NCI-H526 treated with DMSO at 0.1 percent for 48 hours (cell line): ENCODE data around the gene IL32.

Experiments used
- DNase-seq: peaks from one replicate; lab custom pipeline; 2025; lab: John Stamatoyannopoulos, UW

The IL32 gene

DNA sequence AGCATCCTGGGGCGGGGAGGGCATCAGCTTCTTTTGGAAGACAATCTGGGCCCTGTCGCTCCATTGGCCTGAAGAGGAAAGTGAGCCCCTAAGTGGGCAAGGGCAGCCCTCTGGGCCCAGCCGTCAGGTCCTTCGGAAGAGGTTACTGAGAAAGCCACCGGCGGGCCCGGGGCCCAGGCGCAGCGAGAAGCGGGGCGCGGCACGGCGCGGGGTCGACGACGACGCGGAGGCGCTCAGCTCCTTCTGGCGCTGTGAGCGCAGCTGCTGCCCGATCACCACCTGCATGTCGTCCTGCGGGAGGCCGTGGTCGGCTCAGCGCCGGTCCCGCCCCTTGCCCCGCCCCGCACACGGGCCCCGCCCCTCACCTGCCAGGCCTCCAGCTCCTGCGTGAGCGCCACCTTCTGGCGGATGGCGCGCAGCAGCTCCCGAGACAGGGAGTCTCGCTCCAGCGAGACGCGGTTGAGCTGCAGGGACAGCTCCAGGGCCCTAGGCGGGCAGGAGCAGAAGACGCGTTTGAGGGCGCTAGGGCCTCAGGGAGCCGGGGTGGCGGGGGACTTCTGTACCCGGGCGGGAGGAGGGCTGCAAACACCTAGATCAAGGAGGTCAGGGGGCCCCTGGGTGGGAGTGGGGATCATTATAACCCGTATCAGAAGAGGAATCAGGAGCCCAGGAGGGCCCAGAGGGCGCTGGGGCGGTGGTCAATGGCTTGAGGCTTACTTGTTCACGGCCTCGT is 37.3 kb upstream of the IL32 start:
- DNase-seq, result peak; percentile 27

DNA sequence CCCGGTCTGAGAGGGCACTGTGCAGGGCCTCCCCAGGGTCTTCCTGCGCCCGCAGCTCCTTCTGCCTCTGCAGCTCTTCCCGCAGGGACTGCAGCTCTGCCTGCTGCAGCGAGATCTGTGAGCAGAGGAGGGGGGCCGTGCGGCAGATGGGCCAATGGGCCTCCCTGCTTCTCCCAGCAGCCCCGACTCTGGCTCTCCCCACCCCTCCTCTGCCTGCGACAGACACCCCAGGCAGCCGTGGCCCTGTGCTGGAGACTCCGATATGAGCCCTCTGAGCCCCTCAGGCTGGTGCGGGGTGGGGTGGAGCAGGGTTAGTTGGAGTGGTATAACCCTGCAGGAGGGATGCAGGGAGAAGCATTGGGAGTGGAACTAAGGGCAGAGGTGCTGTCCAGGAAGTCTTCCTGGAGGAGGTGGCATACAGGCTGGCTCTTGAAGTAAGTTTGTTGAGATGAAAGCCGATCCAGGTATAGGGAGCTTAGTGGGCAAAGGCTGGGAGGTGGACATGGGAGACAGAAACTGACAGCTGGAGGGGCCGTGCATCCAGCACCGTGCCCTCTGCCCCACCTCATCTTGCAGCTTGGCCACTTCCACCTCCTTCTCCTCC is 36.6 kb upstream of the IL32 start:
- no peak for DNase-seq

DNA sequence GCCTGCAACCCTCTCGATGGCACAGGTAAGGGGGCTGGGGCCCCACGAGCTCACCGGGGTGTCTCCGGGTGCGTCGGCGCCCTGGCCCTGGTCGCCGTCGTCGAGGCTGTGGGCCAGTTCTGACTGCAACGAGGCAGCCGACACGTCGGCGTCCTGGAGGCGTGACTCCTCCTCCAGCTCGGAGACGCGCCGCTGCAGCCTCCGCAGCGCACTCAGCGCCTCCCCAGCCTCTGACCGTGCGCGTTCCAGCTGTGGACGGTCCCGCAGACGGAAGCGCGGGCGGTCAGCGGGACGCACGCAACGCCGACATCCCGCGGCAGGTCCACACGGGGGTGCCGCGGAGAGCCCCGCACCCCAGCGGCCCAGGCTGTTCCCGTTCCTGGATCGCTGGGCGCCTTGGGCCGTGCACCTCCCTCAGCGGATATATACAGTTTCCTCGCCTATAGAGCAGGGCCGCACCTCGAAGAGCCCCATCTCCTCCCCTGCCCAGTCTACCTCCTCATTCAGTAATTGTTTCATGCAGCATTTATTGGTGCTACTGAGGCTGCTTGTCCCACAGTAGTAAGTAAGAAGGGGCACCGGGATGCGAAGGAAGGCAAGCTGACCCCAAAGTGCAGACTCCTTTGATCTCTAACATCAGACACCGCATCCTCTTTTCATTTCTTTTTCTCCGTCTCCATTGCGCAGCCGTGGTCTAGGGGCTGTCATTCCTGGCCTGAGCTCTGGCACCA is 35.8 kb upstream of the IL32 start:
- no peak for DNase-seq

GRCh38 chr16:3030222-3031212 is 34.9 kb upstream of the IL32 start:
- DNase-seq, result no peak

GRCh38 chr16:3032624-3033023 is 32.8 kb upstream of the IL32 start:
- DNase-seq, result no peak

DNA sequence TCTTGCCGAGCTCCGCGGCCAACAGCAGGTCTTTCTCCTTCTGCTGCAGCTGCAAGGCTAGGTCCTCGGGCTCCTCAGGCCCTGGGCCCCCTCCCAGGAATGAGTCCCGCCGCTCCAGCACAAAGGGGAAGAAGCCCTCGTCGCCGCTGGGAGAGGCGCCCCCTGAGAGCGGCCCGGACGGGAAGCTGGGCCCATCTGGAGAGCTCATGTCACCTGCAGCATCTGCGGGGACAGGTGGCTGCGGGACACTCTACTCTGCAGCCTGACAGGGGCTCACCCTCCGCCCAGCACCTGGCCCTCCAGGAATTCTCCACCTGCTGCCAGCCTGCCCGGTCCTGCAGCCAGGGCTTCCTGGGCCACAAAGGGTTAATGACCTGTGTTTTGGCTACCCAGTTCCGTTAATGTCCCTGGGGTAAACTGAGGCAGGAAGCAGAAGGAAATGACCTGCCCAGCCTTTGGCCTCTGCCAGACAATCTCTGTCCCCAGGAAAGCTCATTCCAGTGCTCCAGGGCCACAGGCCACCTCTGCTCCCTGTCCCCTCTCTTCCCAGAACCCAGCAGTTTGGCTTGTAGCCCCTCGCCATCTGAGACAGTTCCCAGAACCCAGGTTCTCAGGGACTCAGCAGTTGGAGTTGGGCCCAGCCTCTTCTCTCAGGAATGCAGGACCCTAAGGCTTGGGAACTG is 30.0 kb upstream of the IL32 start:
- no peak for DNase-seq

DNA sequence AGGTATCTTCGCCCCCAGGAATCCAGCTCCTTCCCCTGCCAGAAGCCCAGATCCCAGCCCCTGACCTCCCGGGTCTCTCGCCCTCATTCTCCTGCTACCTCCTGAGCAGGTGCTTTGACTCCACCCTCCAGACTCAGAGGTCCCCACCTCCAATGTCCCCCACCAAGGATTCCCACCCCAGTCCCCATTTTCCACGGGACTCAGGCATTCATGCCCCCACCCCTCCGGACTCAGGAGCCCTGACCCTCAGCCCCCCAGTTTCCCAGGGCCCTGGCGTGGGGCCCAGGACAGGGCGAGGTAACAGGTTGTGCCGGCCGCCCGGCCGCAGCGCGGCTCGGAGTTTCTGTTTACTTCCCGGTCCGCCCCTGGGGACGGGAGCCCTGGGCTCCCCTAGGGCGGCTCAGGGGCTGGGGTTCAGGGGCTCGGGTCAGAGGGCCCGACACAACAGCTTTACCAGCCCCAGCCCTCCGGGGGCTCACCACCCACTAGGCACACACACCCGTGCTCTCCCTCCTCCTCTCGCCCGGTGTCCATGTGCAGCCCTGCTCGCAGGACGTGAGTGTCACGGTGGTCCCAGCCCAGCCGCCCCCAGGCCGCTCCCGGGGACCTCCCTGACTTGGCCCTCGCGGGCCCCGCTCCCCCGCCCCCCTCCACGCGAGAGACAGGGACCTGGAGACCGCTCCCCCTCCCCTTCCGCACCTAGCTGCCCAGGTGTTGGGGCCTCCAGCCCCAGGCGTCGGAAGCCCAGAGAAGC is 29.3 kb upstream of the IL32 start:
- no peak for DNase-seq

GRCh38 chr16:3036726-3037315 is 28.6 kb upstream of the IL32 start, which contains the start of gene BICDL2:
BICDL2 (minus strand) TSS chr16:3036944; CDS start chr16:3035496, 1,448 bp downstream.
- no peak for DNase-seq

DNA sequence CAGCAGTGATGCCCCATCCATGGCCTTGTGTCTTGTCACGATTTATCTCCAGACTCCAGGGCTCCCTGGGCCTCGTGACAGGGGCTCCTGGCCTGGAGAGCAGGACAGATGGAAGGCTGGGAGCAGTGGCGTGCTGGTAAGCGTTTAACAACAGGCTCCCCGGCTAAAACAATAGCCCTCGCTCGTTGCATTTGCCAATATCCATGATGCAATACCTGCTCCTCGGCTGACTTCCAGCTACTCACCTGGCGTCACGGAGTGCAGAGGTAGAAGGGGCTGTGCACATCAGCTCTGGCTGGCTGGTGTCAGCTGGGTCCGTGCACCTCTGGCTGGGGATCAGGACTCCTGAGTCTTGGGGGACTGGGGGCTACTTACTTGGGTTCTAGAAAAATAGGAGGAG is 27.2 kb upstream of the IL32 start:
- no peak for DNase-seq

DNA sequence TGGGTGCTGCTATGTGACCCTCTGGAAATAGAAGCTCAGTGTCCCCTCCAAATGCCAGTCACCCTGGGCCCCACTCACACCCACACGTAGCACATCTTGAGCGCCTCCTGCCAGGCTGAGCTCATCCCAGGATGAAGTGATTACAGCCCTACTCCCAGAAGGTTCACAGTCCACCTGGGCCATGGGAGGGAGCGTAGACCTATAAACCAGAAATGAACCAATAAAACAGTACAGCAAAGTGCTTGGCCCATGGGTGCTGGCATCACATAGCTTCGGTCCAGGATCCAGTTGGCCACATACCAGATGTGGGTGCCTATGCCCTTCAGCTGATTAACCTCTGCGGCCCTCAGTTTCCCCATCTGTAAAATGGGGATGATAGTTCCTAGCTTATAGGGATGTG is 26.5 kb upstream of the IL32 start:
- DNase-seq, result no peak

DNA sequence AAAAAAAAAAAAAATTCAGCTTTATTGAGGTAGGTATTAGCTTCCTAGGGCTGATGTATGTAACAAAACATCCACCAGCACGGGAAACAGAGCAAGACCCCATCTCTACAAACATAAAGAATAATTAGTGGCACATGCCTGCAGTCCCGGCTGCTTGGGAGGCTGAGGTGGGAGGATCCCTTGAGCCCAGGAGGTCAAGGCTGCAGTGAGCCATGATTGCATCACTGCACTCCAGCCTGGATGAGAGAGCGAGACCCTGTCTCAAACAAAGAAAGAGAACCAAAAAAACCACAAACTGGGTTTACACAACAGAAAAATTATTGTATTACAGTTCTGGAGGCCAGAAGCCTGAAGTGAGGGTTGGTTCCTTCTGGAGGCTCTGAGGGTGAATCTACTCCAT is 23.1 kb upstream of the IL32 start:
- DNase-seq, result no peak

GRCh38 chr16:3044708-3045107 is 20.7 kb upstream of the IL32 start:
- DNase-seq, result no peak

DNA sequence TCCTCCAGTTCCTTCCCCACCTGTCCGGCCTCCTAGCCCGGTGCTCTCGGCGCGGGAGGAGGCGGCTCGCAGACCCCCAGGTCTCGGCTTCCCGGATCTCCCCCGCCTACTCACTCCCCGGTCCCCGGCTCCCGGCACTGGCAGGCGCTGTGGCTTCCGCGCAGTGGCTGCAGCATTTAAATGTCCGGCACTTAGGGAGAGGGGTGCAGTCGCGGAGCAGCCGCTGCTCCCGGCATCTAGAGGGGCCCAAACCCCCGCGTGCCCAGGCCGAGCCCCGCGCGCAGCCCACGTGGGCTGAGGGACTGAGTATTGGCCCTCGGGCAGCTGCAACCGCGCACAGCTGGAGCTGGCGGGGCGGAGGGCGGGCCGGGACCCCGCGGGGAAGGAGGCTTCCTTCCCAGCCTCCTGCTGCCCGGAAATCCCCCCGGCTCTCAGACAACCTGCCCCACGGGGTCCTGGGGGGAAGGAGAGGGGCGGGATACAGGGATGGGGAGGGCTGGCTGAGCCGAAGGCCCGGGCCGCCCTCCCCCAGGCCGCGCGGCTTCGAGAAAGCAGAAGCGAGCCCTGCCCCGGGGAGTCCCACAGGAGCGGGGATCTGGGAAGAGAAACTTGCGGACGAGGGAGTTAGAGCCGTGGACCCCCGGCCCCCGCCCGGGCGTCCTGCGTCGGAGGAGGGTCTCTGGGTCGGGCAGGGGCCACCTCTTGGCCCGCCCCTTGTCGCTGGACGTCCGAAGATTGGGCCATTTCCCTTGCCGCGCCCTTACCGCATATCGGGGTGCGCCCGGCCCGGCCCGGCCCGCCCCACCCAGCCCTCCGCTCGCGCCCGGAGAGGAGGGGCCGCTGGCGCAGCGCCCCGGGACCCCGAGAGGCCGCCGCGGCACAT is 19.4 kb upstream of the IL32 start, which contains the start of gene MMP25:
MMP25 (plus strand) TSS at position 804 of the 883 bp plus-strand sequence. CDS start 357 bp downstream, outside the sequence.
- DNase-seq, result no peak

- DNase-seq, result no peak
These were observed 18.6 kb upstream of the IL32 start for GRCh38 chr16:3046641-3047386.

DNA sequence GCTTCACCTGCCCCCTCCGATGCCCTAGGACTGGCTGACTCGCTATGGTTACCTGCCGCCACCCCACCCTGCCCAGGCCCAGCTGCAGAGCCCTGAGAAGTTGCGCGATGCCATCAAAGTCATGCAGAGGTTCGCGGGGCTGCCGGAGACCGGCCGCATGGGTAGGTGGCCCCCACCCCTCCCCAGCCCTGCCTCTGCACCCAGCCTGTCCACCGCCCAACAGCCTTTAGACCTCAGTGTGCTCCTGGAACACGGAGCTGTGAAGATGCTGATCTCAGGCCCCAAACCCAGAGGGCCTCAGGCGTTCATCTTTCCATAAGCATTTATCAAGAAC is 18.1 kb upstream of the IL32 start:
- no peak for DNase-seq

DNA sequence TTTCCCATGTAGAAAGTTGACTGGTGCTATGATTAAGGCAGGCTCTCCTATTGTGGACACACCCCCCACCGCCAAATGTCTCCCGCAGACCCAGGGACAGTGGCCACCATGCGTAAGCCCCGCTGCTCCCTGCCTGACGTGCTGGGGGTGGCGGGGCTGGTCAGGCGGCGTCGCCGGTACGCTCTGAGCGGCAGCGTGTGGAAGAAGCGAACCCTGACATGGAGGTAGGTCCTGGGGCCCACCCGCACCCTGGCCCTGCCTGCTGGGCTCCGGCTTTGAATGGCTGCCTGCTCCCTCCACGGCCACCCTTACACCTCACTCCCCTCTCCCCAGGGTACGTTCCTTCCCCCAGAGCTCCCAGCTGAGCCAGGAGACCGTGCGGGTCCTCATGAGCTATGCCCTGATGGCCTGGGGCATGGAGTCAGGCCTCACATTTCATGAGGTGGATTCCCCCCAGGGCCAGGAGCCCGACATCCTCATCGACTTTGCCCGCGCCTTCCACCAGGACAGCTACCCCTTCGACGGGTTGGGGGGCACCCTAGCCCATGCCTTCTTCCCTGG is 15.4 kb upstream of the IL32 start:
- no peak for DNase-seq

DNA sequence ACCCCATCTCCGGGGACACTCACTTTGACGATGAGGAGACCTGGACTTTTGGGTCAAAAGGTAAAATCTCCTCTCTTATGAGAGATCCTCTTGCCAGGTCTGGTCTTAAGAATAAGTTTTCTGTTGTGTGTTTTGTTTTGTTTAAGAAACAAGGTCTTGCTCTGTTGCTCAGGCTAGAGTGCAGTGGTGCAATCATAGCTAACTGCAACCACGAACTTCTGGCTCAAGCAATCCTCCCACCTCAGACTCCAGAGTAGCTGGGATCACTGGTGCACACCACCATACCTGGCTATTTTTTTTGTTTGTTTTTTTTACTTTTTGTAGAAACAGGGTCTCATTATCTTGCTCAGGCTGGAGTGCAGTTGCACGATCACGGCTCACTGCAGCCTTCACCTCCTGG is 15.0 kb upstream of the IL32 start:
- no peak for DNase-seq

DNA sequence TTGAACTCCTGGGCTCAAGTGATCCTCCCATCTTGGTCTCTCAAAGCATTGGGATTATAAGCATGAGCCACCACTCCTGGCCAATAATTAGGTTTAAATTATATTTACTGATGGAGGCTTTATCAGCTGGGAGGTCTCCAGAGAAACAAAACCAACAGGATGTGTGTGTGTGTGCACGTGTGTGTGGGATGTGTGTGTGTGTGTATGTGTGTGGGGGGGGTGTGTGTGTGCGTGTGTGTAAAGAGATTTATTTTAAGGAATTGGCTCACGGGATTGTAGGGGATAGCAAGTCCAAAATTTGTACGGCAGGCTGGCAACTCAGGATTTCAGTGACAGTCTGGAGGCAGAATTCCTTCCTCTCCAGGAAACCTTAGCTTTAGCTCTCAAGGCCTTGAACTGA is 14.4 kb upstream of the IL32 start:
- no peak for DNase-seq
